HG03575 (cell line): ENCODE data around the gene BNC2.
"Not testable (repeated sequence)": the region's sequence is repeated elsewhere in the genome, so short reads cannot be mapped to it uniquely, and the experiment has no call there.

Experiments used
- ATAC-seq: cut with Tn5 transposase; IDR thresholded peaks from one replicate; pipeline ENCODE4 v1.9.1; 2021; ENCODE audit not compliant: unreplicated experiment, insufficient number of reproducible peaks, low FRiP score; ENCODE audit errors: extremely low read depth

Gene BNC2

GRCh38 chr9:16458696-16459420 is 411.6 kb downstream of the BNC2 start:
- ATAC-seq = no peak

GRCh38 chr9:16455842-16456241 is 414.6 kb downstream of the BNC2 start:
- ATAC-seq = no peak

- ATAC-seq = no peak
Measured at GRCh38 chr9:16453390-16453789, 417.1 kb downstream of the BNC2 start.

- no peak for ATAC-seq
Measured at GRCh38 chr9:16450578-16450977, 419.9 kb downstream of the BNC2 start.

- no peak for ATAC-seq
Measured at GRCh38 chr9:16450043-16450442, 420.4 kb downstream of the BNC2 start.

GRCh38 chr9:16449076-16449730 is 421.3 kb downstream of the BNC2 start:
- no peak for ATAC-seq

GRCh38 chr9:16447946-16448345 is 422.5 kb downstream of the BNC2 start:
- ATAC-seq = no peak

GRCh38 chr9:16446636-16447035 is 423.8 kb downstream of the BNC2 start:
- no peak for ATAC-seq

- ATAC-seq = no peak
Measured at GRCh38 chr9:16445141-16445920, 425.1 kb downstream of the BNC2 start.

- no peak for ATAC-seq
Measured at GRCh38 chr9:16442622-16443021, 427.8 kb downstream of the BNC2 start.

- no peak for ATAC-seq
Measured at GRCh38 chr9:16441791-16442190, 428.7 kb downstream of the BNC2 start.

GRCh38 chr9:16438831-16439230 is 431.6 kb downstream of the BNC2 start:
- ATAC-seq = not testable (repeated sequence)

GRCh38 chr9:16436545-16436944 is 433.9 kb downstream of the BNC2 start:
- ATAC-seq = no peak

GRCh38 chr9:16434526-16434925 is 435.9 kb downstream of the BNC2 start:
- ATAC-seq = no peak

- ATAC-seq = no peak
Measured at GRCh38 chr9:16433494-16433893, 437.0 kb downstream of the BNC2 start.

GRCh38 chr9:16431666-16432392 is 438.6 kb downstream of the BNC2 start:
- no peak for ATAC-seq

GRCh38 chr9:16429671-16430070 is 440.8 kb downstream of the BNC2 start:
- no peak for ATAC-seq

- no peak for ATAC-seq
Measured at GRCh38 chr9:16427873-16428427, 442.5 kb downstream of the BNC2 start.

GRCh38 chr9:16426716-16427115 is 443.8 kb downstream of the BNC2 start:
- no peak for ATAC-seq
